CD4-positive, alpha-beta T cell (primary cell): Measurements from ENCODE around the gene CARD19. TPM values are rescaled to one million over a fixed set of nuclear protein-coding genes. Genes with fewer than 3 reads are reported as not detected.

ENCODE experiments used
- ATAC-seq: fragments of 200-7000 bp; cut with Tn5 transposase; one replicate; pipeline ENCODE4 v1.10.0; 2022; ENCODE audit warnings: mild to moderate bottlenecking; ENCODE audit not compliant: poor library complexity
- CTCF ChIA-PET: fragments of 350-600 bp; sonication (Branson Sonifier 250); formaldehyde crosslinking; loops from one replicate; lab custom pipeline; 2021; ENCODE audit warnings: antibody characterized with exemption, inconsistent platforms; lab: Charles Lee
- POLR2A ChIA-PET: fragments of 350-600 bp; sonication (Branson Sonifier 250); formaldehyde crosslinking; loops from one replicate; lab custom pipeline; 2021; ENCODE audit warnings: antibody characterized with exemption, inconsistent platforms; lab: Charles Lee
- DNase-seq, 14 experiments: peaks; one replicate each; pipeline ENCODE4 v3.0.0-alpha.2; 2013 to 2020; ENCODE audit warnings: mixed read lengths in 2 of 14
- H3K27ac ChIP-seq, 2 donors: one replicate each; pipeline versions ENCODE4 v1.5.1 to v1.7.0; 2013; ENCODE audit warnings: low read length in 2 of 2, low read depth in 1 of 2, mild to moderate bottlenecking in 1 of 2
- H3K27me3 ChIP-seq, 2 experiments: 1 replicate in 1 of 2; 2 replicates in 1 of 2; pipeline versions ENCODE4 v1.6.1 to v1.7.0; 2013; ENCODE audit warnings: low read length in 2 of 2, control low read depth in 1 of 2, mild to moderate bottlenecking in 1 of 2, moderate library complexity in 1 of 2; ENCODE audit not compliant: insufficient read depth in 2 of 2, control insufficient read depth in 1 of 2
- H3K36me3 ChIP-seq: one replicate; pipeline ENCODE4 v1.6.1; 2013; ENCODE audit warnings: low read length, control low read depth; ENCODE audit not compliant: insufficient read depth
- H3K4me1 ChIP-seq: one replicate; pipeline ENCODE4 v1.6.1; 2013; ENCODE audit warnings: low read length, control low read depth; ENCODE audit not compliant: insufficient read depth
- H3K4me3 ChIP-seq: one replicate; pipeline ENCODE4 v1.5.1; 2013; ENCODE audit warnings: mild to moderate bottlenecking, low read length, moderate library complexity
- H3K9me3 ChIP-seq, 2 experiments: 1 replicate in 1 of 2; 2 replicates in 1 of 2; pipeline versions ENCODE4 v1.6.1 to v1.7.0; 2013; ENCODE audit warnings: low read length in 2 of 2, mild to moderate bottlenecking in 2 of 2, control low read depth in 1 of 2, moderate library complexity in 1 of 2; ENCODE audit not compliant: control insufficient read depth in 1 of 2, insufficient read depth in 1 of 2
- H3K27ac Mint-ChIP-seq: one replicate; pipeline ENCODE4 v1.8.0; 2020; ENCODE audit warnings: mixed read lengths
- H3K27me3 Mint-ChIP-seq: one replicate; pipeline ENCODE4 v1.8.0; 2021; ENCODE audit warnings: mixed read lengths
- H3K36me3 Mint-ChIP-seq: one replicate; pipeline ENCODE4 v1.8.0; 2021; ENCODE audit warnings: low read depth, mixed read lengths
- H3K4me1 Mint-ChIP-seq: one replicate; pipeline ENCODE4 v1.8.0; 2021; ENCODE audit warnings: low read depth, mixed read lengths
- H3K4me3 Mint-ChIP-seq: one replicate; pipeline ENCODE4 v1.8.0; 2020; ENCODE audit warnings: mild to moderate bottlenecking, mixed read lengths
- H3K9me3 Mint-ChIP-seq: one replicate; pipeline ENCODE4 v1.8.0; 2020; ENCODE audit warnings: mixed read lengths
- CTCF ChIP-seq: fragments of 200-600 bp; IDR thresholded peaks from one replicate; pipeline ENCODE4 v1.8.0; 2022; ENCODE audit warnings: antibody characterized with exemption, mild to moderate bottlenecking
- intact Hi-C, 2 experiments: fragments of 100-400 bp; cut with DNase I in 1 of 2; cut with micrococcal nuclease in 1 of 2; formaldehyde crosslinking; loops; one replicate each; pipeline versions ENCODE4 v1.15.1 to v1.9.0; 2023 to 2025; cut with DNase I, micrococcal nuclease
- total RNA-seq, 174 experiments: library from RNA in 2 of 174; stranded (reverse) in 2 of 174; gene quantifications; one replicate each; pipeline ENCODE4 v1.2.3 and lab custom pipeline; 2021 to 2026

Gene CARD19
- total RNA-seq, 2 experiments from 2014 or later = 38.8 to 39.2 TPM

- Mint-ChIP-seq H3K4me1 (peaks cover 28% of the 10 kb centered on the region), H3K4me3 (no peak overlapping the region), H3K9me3 (no peaks in the 10 kb centered on the region), H3K27me3 (no peaks in the 10 kb centered on the region), H3K27ac (peak overlapping the region; percentile 16), H3K36me3 (peaks cover 48% of the 10 kb centered on the region)
- ChIA-PET POLR2A (interaction anchor here (1.0 to 2.0 kb wide), 5 partner anchors 13 to 91 kb away, joined by 4 to 9 read pairs (median 4); partner anchors contain the start of gene NINJ1), CTCF (interaction anchor here (0.8 to 3.0 kb wide), 2 partner anchors 10 kb away, joined by 3 to 13 read pairs; no protein-coding TSS in a partner anchor)
- Histone ChIP-seq H3K27me3 (no peaks in the 10 kb centered on the region), H3K27ac (no peak overlapping the region), H3K36me3 (peaks cover 12% of the 10 kb centered on the region), H3K4me3 (no peak overlapping the region), H3K9me3 (no peaks in the 10 kb centered on the region), H3K4me1 (peaks cover 35% of the 10 kb centered on the region)
- intact Hi-C loops = no loop called here
- DNase-seq = peak in 1 of 14 experiments; percentile 2
- TF ChIP-seq CTCF = no peak
- ATAC-seq = no peak
These were observed 23.1 kb downstream of the CARD19 start for GRCh38 chr9:93118863-93119702.

GRCh38 chr9:93119703-93119952, 23.6 kb downstream of the CARD19 start:
- H3K9me3 Mint-ChIP-seq = no peaks in the 10 kb centered on the region
- no peaks in the 10 kb centered on the region for H3K27me3 Mint-ChIP-seq
- Histone ChIP-seq H3K27me3 (no peaks in the 10 kb centered on the region), H3K9me3 (no peaks in the 10 kb centered on the region), H3K27ac (no peak overlapping the region), H3K4me3 (no peak overlapping the region), H3K36me3 (peaks cover 13% of the 10 kb centered on the region), H3K4me1 (peaks cover 31% of the 10 kb centered on the region)
- intact Hi-C loops = no loop called here
- no peak for ATAC-seq
- peaks cover 29% of the 10 kb centered on the region for H3K4me1 Mint-ChIP-seq
- peak overlapping the region; percentile 16 for H3K27ac Mint-ChIP-seq
- H3K4me3 Mint-ChIP-seq = no peak overlapping the region
- CTCF ChIA-PET = interaction anchor here (3.0 kb wide), 1 partner anchor 10 kb away, joined by 13 read pairs; no protein-coding TSS in a partner anchor
- no peak for TF ChIP-seq CTCF
- peaks cover 51% of the 10 kb centered on the region for H3K36me3 Mint-ChIP-seq
- peak in 1 of 14 experiments; percentile 1 for DNase-seq
- POLR2A ChIA-PET = interaction anchor here (1.0 to 2.0 kb wide), 4 partner anchors 14 to 91 kb away, joined by 4 to 9 read pairs (median 5); partner anchors contain the start of gene NINJ1

- H3K27me3 Mint-ChIP-seq = no peaks in the 10 kb centered on the region
- H3K9me3 Mint-ChIP-seq = no peaks in the 10 kb centered on the region
- Histone ChIP-seq H3K27me3 (no peaks in the 10 kb centered on the region), H3K9me3 (no peaks in the 10 kb centered on the region), H3K4me3 (no peak overlapping the region), H3K4me1 (peaks cover 31% of the 10 kb centered on the region), H3K36me3 (peaks cover 19% of the 10 kb centered on the region), H3K27ac (peak overlapping the region in 1 of 2 donors; percentile 22)
- ChIA-PET POLR2A (interaction anchor here (0.5 to 2.0 kb wide), 6 partner anchors 14 to 1012 kb away, joined by 3 to 9 read pairs (median 4); partner anchors contain the start of gene NINJ1), CTCF (interaction anchor here (3.0 kb wide), 1 partner anchor 11 kb away, joined by 13 read pairs; no protein-coding TSS in a partner anchor)
- intact Hi-C loops = no loop called here
- peak; percentile 27 for TF ChIP-seq CTCF
- peak; percentile 66 for ATAC-seq
- H3K27ac Mint-ChIP-seq = peak overlapping the region; percentile 16
- DNase-seq = peak in 5 of 14 experiments; percentile 4 to 84 (median 64)
- no peak overlapping the region for H3K4me3 Mint-ChIP-seq
- peaks cover 24% of the 10 kb centered on the region for H3K4me1 Mint-ChIP-seq
- H3K36me3 Mint-ChIP-seq = peaks cover 51% of the 10 kb centered on the region
These were observed 24.2 kb downstream of the CARD19 start for GRCh38 chr9:93119953-93120845.
